ENCODE measurements around the gene NCEH1. TPM values are rescaled to one million over a fixed set of nuclear protein-coding genes. Genes with fewer than 3 reads are reported as not detected.

The NCEH1 gene
- total and polyA plus RNA-seq, 2 of the 13 experiments (the other 11 are each of a cell fraction or from before 2014, with no cell fraction given) = 12.9 to 21.4 TPM

GRCh38 chr3:172750368-172751174 is 39.7 kb upstream of the NCEH1 start, which contains the start of gene ECT2 (continued):
- TF ChIP-seq PRDM10 (CRISPR knock-in tag; IDR thresholded peaks at IDR 0.05; ENCODE audit: low read depth) = no peak
- TF ChIP-seq ZNF629 (CRISPR knock-in tag; conservative IDR thresholded peaks at IDR 0.05) = no peak
- TF ChIP-seq CBFB (CRISPR knock-in tag; IDR thresholded peaks at IDR 0.05) = no peak; the same call in 1 of the 2 replicates
- TF ChIP-seq, protein P1, sequence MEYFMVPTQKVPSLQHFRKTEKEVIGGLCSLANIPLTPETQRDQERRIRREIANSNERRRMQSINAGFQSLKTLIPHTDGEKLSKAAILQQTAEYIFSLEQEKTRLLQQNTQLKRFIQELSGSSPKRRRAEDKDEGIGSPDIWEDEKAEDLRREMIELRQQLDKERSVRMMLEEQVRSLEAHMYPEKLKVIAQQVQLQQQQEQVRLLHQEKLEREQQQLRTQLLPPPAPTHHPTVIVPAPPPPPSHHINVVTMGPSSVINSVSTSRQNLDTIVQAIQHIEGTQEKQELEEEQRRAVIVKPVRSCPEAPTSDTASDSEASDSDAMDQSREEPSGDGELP (IDR thresholded peaks at IDR 0.05; ENCODE audit: borderline replicate concordance, low read depth) = peak; percentile 60; the same call in 1 of the 2 replicates
- no peak for TF ChIP-seq JUND (CRISPR knock-in tag; IDR thresholded peaks at IDR 0.05)
- TF ChIP-seq ZNF12 (CRISPR knock-in tag; IDR thresholded peaks at IDR 0.05) = no peak
- peak; percentile 77 for TF ChIP-seq ZNF501 (CRISPR knock-in tag; IDR thresholded peaks at IDR 0.05)
- peak; percentile 43 to 81; a peak in 3 of 4 replicates for TF ChIP-seq EP300 (IDR thresholded peaks at IDR 0.05; ENCODE audit: low read depth in 2 of 2, low read length in 2 of 2)
- TF ChIP-seq EP300 (CRISPR knock-in tag; IDR thresholded peaks at IDR 0.05; ENCODE audit: borderline replicate concordance) = no peak
- TF ChIP-seq ZHX2 (IDR thresholded peaks at IDR 0.05; ENCODE audit: low read depth) = no peak
- TF ChIP-seq ZHX2 (CRISPR knock-in tag; IDR thresholded peaks at IDR 0.05; ENCODE audit: borderline replicate concordance) = no peak
- TF ChIP-seq, protein P2, sequence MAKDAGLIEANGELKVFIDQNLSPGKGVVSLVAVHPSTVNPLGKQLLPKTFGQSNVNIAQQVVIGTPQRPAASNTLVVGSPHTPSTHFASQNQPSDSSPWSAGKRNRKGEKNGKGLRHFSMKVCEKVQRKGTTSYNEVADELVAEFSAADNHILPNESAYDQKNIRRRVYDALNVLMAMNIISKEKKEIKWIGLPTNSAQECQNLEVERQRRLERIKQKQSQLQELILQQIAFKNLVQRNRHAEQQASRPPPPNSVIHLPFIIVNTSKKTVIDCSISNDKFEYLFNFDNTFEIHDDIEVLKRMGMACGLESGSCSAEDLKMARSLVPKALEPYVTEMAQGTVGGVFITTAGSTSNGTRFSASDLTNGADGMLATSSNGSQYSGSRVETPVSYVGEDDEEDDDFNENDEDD (CRISPR knock-in tag; IDR thresholded peaks at IDR 0.05; ENCODE audit: borderline replicate concordance) = peak; percentile 93
- TF ChIP-seq ONECUT2 (CRISPR knock-in tag; IDR thresholded peaks at IDR 0.05) = no peak
- peak; percentile 9; the same call in 1 of the 2 replicates for TF ChIP-seq ZNF343 (CRISPR knock-in tag; IDR thresholded peaks at IDR 0.05)
- TF ChIP-seq THAP8 (CRISPR knock-in tag; IDR thresholded peaks at IDR 0.05; ENCODE audit: borderline replicate concordance) = no peak
- TF ChIP-seq AGO2 (optimal IDR thresholded peaks at IDR 0.05; ENCODE audit: low read depth, low read length) = peak; percentile 50
- TF ChIP-seq ZNF776 (CRISPR knock-in tag; IDR thresholded peaks at IDR 0.05) = no peak
